ENCODE measurements around the gene ITGB4. TPM values are rescaled to one million over a fixed set of nuclear protein-coding genes. Genes with fewer than 3 reads are reported as not detected.

ITGB4 gene
- total and polyA plus RNA-seq, 2 of the 13 experiments (the other 11 are each of a cell fraction or from before 2014, with no cell fraction given): 6.9 to 14.5 TPM

GRCh38 chr17:75723171-75723930 is 2.1 kb downstream of the ITGB4 start (continued):
- TF ChIP-seq SALL2 (CRISPR knock-in tag; IDR thresholded peaks at IDR 0.05) (no peak), SALL1 (CRISPR knock-in tag; IDR thresholded peaks at IDR 0.05) (no peak), CSRNP1 (CRISPR knock-in tag; IDR thresholded peaks at IDR 0.05) (no peak), ZNF224 (CRISPR knock-in tag; IDR thresholded peaks at IDR 0.05) (no peak), SOX6 (IDR thresholded peaks at IDR 0.05) (no peak), SOX6 (CRISPR knock-in tag; IDR thresholded peaks at IDR 0.05) (no peak), ZNF776 (CRISPR knock-in tag; IDR thresholded peaks at IDR 0.05) (0 out of 2 replicates have a peak, but pooled peaks have one; percentile 34), KDM2A (CRISPR knock-in tag; IDR thresholded peaks at IDR 0.05; ENCODE audit: borderline replicate concordance, low read depth) (no peak), EZH2 (conservative IDR thresholded peaks at IDR 0.05; ENCODE audit: low read depth, low read length) (no peak), AKAP8 (CRISPR knock-in tag; IDR thresholded peaks at IDR 0.05) (no peak), HOXA7 (CRISPR knock-in tag; IDR thresholded peaks at IDR 0.05) (no peak), MYNN (CRISPR knock-in tag; IDR thresholded peaks at IDR 0.05; ENCODE audit: low read depth) (no peak), LBX2 (CRISPR knock-in tag; IDR thresholded peaks at IDR 0.05; ENCODE audit: borderline replicate concordance) (no peak), ZFX (CRISPR knock-in tag; IDR thresholded peaks at IDR 0.05; ENCODE audit: low read depth) (peak; percentile 53), PHF21A (CRISPR knock-in tag; IDR thresholded peaks at IDR 0.05) (no peak), REST (IDR thresholded peaks at IDR 0.05; ENCODE audit: borderline replicate concordance in 1 of 2, low read depth in 1 of 2, low read length in 2 of 2) (no peak), CEBPG (CRISPR knock-in tag; IDR thresholded peaks at IDR 0.05) (no peak), ELF4 (CRISPR knock-in tag; IDR thresholded peaks at IDR 0.05; ENCODE audit: borderline replicate concordance) (no peak), ZNF839 (CRISPR knock-in tag; IDR thresholded peaks at IDR 0.05; ENCODE audit: borderline replicate concordance) (no peak; the same call in 1 of the 2 replicates), ZNF543 (CRISPR knock-in tag; IDR thresholded peaks at IDR 0.05) (peak; percentile 84), TIGD3 (CRISPR knock-in tag; IDR thresholded peaks at IDR 0.05; ENCODE audit: borderline replicate concordance) (no peak)
